Smooth muscle cell (in vitro differentiated cells): ENCODE measurements around the gene CSAG2. TPM values are rescaled to one million over a fixed set of nuclear protein-coding genes. Genes with fewer than 3 reads are reported as not detected.
"Not testable (repeated sequence)": the region's sequence is repeated elsewhere in the genome, so short reads cannot be mapped to it uniquely, and the experiment has no call there.

Experiments
- DNase-seq: peaks from one replicate; lab custom pipeline; 2025; ENCODE audit not compliant: unreplicated experiment; lab: John Stamatoyannopoulos, UW
- H2AFZ ChIP-seq: fragments of 200-600 bp; sonication (generic); 2 replicates; pipeline ENCODE4 v1.6.0; 2016; ENCODE audit warnings: antibody characterized with exemption, low read depth, mild to moderate bottlenecking
- H3F3A ChIP-seq: fragments of 200-600 bp; sonication (generic); 2 replicates; pipeline ENCODE4 v1.6.0; 2017; ENCODE audit warnings: antibody characterized with exemption, low read depth
- H3K27ac ChIP-seq: fragments of 200-600 bp; sonication (generic); 2 replicates; pipeline ENCODE4 v1.5.1; 2016; ENCODE audit warnings: low read depth, mild to moderate bottlenecking
- H3K27me3 ChIP-seq: fragments of 200-600 bp; sonication (generic); 2 replicates; pipeline ENCODE4 v1.6.1; 2016; ENCODE audit warnings: low read depth, mild to moderate bottlenecking
- H3K36me3 ChIP-seq: fragments of 200-600 bp; sonication (generic); 2 replicates; pipeline ENCODE4 v1.5.1; 2016; ENCODE audit warnings: low read depth
- H3K4me1 ChIP-seq: fragments of 200-600 bp; sonication (generic); 2 replicates; pipeline ENCODE4 v1.5.1; 2016; ENCODE audit warnings: low read depth
- H3K4me2 ChIP-seq: fragments of 200-600 bp; sonication (generic); 2 replicates; pipeline ENCODE4 v1.6.0; 2016; ENCODE audit warnings: mild to moderate bottlenecking
- H3K4me3 ChIP-seq: fragments of 200-600 bp; sonication (generic); 2 replicates; pipeline ENCODE4 v1.5.1; 2016; ENCODE audit warnings: mild to moderate bottlenecking
- H3K79me2 ChIP-seq: fragments of 200-600 bp; sonication (generic); 2 replicates; pipeline ENCODE4 v1.6.0; 2016; ENCODE audit warnings: low read depth, mild to moderate bottlenecking
- H3K9ac ChIP-seq: fragments of 200-600 bp; sonication (generic); 2 replicates; pipeline ENCODE4 v1.6.0; 2016; ENCODE audit warnings: low read depth
- H3K9me3 ChIP-seq: fragments of 200-600 bp; sonication (generic); replicated peaks from 2 replicates; pipeline ENCODE4 v1.5.1; 2016; ENCODE audit warnings: low read depth
- H4K20me1 ChIP-seq: fragments of 200-600 bp; sonication (generic); 2 replicates; pipeline ENCODE4 v1.6.0; 2016; ENCODE audit warnings: low read depth
- WGBS: methylation state at CpG from one replicate; pipeline ENCODE4 v1.1.7; 2016; ENCODE audit warnings: low lambda C conversion rate; 5-methylcytosine and 5-hydroxymethylcytosine counted together
- polyA plus RNA-seq: library from polyadenylated mRNA; unstranded; fragments of >200 nt; fragmentation: Nextera tagmentation; extraction: Ambion mirVana; gene quantifications from 2 replicates; pipeline ENCODE4 v1.2.1, GENCODE V29; 2016
- total RNA-seq: library from RNA; depleted of rRNA; stranded (reverse); fragments of >200 nt; gene quantifications from 2 replicates; pipeline ENCODE4 v1.2.3, GENCODE V29; 2014
- TF ChIP-seq, protein P1 (sequence below): fragments of 200-600 bp; sonication (generic); IDR thresholded peaks from 2 replicates; pipeline ENCODE4 v1.5.1; 2017; ENCODE audit warnings: borderline replicate concordance, mild to moderate bottlenecking, antibody characterized with exemption; ENCODE audit not compliant: insufficient read depth, poor library complexity, severe bottlenecking

CSAG2 gene
- total and polyA plus RNA-seq, 2 experiments from 2014 or later, result not detected

DNA sequence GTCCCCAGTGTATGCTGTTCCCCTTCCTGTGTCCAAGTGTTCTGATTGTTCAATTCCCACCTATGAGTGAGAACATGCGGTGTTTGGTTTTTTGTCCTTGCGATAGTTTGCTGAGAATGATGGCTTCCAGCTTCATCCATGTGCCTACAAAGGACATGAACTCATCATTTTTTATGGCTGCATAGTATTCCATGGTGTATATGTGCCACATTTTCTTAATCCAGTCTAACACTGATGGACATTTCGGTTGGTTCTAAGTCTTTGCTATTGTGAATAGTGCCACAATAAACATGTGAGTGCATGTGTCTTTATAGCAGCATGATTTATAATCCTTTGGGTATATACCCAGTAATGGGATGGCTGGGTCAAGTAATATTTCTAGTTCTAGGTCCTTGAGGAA is 34.4 kb downstream of the CSAG2 start:
- not testable (repeated sequence) for H3K4me2 ChIP-seq, DNase-seq, H3K9ac ChIP-seq, H3K27ac ChIP-seq, H2AFZ ChIP-seq, H3K4me3 ChIP-seq, H3K9me3 ChIP-seq, H4K20me1 ChIP-seq, H3F3A ChIP-seq, H3K4me1 ChIP-seq, H3K27me3 ChIP-seq, H3K36me3 ChIP-seq, H3K79me2 ChIP-seq
- 81% methylated on average over 3 of the region's 3 CpGs for WGBS

DNA sequence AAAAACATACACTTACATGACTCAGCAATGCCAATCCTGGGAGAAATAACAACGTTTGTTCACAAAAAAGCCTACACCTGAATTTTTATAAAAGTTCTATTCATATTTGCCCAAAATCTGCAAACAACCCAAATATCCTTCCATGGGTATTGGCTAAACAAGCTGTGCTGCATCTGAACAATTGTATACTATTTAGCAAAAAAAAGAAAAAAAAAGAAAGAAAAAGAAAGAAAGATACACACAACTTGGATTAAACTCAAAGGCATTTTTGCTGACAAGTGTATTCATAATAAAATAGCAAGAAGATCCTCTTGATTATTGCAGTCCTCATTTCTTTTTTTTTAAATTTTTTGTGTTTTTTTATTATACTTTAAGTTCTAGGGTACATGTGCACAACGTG is 34.9 kb downstream of the CSAG2 start:
- Histone ChIP-seq H3F3A (no peaks in the 10 kb centered on the region), H3K9me3 (no peaks in the 10 kb centered on the region), H3K4me3 (no peak overlapping the region), H2AFZ (no peak overlapping the region), H3K79me2 (no peaks in the 10 kb centered on the region), H3K9ac (no peak overlapping the region), H3K27me3 (no peaks in the 10 kb centered on the region), H4K20me1 (no peaks in the 10 kb centered on the region), H3K4me1 (no peaks in the 10 kb centered on the region), H3K4me2 (no peak overlapping the region), H3K36me3 (no peaks in the 10 kb centered on the region), H3K27ac (no peak overlapping the region)
- TF ChIP-seq, protein P1, sequence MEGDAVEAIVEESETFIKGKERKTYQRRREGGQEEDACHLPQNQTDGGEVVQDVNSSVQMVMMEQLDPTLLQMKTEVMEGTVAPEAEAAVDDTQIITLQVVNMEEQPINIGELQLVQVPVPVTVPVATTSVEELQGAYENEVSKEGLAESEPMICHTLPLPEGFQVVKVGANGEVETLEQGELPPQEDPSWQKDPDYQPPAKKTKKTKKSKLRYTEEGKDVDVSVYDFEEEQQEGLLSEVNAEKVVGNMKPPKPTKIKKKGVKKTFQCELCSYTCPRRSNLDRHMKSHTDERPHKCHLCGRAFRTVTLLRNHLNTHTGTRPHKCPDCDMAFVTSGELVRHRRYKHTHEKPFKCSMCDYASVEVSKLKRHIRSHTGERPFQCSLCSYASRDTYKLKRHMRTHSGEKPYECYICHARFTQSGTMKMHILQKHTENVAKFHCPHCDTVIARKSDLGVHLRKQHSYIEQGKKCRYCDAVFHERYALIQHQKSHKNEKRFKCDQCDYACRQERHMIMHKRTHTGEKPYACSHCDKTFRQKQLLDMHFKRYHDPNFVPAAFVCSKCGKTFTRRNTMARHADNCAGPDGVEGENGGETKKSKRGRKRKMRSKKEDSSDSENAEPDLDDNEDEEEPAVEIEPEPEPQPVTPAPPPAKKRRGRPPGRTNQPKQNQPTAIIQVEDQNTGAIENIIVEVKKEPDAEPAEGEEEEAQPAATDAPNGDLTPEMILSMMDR, result no peak
- WGBS, result 88% methylated on average over 2 of the region's 2 CpGs
- DNase-seq, result no peak

DNA sequence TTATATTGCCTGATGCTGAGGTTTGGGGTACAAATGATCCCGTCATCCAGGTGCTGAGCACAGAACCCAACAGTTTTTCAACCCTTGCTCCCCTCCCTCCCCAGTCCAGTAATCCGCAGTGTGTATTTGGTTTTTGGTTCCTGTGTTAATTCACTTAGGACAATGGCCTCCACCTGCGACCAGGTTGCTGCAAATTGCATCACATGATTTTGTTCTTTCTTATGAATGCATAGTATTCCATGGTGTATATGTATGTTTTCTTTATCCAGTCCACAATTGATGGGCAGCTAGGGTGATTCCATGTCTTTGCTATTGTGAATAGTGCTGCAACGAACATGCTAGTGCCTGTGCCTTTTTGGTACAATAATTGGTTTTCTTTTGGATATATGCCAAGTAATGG is 46.0 kb downstream of the CSAG2 start:
- TF ChIP-seq, protein P1, result no peak
- Histone ChIP-seq H3K27ac (no peak overlapping the region), H3K36me3 (no peaks in the 10 kb centered on the region), H2AFZ (no peak overlapping the region), H4K20me1 (no peaks in the 10 kb centered on the region), H3K27me3 (no peaks in the 10 kb centered on the region), H3K9ac (no peak overlapping the region), H3K4me3 (no peak overlapping the region), H3F3A (no peaks in the 10 kb centered on the region), H3K79me2 (no peaks in the 10 kb centered on the region), H3K4me1 (no peaks in the 10 kb centered on the region), H3K9me3 (no peaks in the 10 kb centered on the region), H3K4me2 (no peak overlapping the region)
- DNase-seq, result no peak
- 53% methylated on average over 4 of the region's 4 CpGs for WGBS

DNA sequence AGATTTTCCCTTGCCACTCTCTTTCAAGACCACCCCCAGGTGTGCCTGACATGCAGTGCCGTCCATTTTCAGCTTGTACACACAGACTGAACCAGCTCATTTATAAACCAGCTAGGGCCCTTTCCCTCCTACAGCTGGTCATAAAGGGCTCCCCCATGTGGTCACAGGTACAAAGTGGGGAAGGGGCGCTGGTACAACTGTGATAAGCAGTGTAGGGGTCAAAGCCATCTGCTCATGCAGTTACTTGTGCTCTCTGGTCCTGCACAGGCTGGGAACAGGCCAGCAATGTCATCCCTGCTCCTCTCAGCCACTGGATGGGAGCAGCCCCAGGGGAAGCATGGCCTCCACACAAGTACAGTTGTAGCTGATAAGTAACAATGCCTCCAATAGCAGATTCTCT is 50.8 kb downstream of the CSAG2 start:
- no peaks in the 10 kb centered on the region for H3K79me2 ChIP-seq
- no peaks in the 10 kb centered on the region for H3K4me1 ChIP-seq
- no peaks in the 10 kb centered on the region for H4K20me1 ChIP-seq
- no peak overlapping the region for H3K27ac ChIP-seq
- no peaks in the 10 kb centered on the region for H3K36me3 ChIP-seq
- no peak overlapping the region for H3K9ac ChIP-seq
- no peak overlapping the region for H2AFZ ChIP-seq
- no peaks in the 10 kb centered on the region for H3F3A ChIP-seq
- no peaks in the 10 kb centered on the region for H3K9me3 ChIP-seq
- no peaks in the 10 kb centered on the region for H3K27me3 ChIP-seq
- WGBS, result 68% methylated on average over 2 of the region's 2 CpGs
- no peak overlapping the region for H3K4me3 ChIP-seq
- no peak overlapping the region for H3K4me2 ChIP-seq
- DNase-seq, result no peak
- TF ChIP-seq, protein P1, result no peak

Other genes with a start within 250 kb of the CSAG2 start
- gene GABRQ, start 71.4 kb downstream of the CSAG2 start, total RNA-seq, result 2.6 and 2.7 TPM in 2 replicates
- gene GABRQ, start 71.4 kb downstream of the CSAG2 start, polyA plus RNA-seq, result 1.3 and 1.7 TPM in 2 replicates
- not detected in 2 replicates for gene MAGEA3, start 10.5 kb downstream of the CSAG2 start, total RNA-seq
- gene MAGEA3, start 10.5 kb downstream of the CSAG2 start, polyA plus RNA-seq, result not detected in 2 replicates
- gene MAGEA2B, start 5.4 kb upstream of the CSAG2 start, total RNA-seq, result not detected in 2 replicates
- gene MAGEA2B, start 5.4 kb upstream of the CSAG2 start, polyA plus RNA-seq, result 0.54 TPM in 1 of 2 replicates, not detected in the other
- not detected in 2 replicates for gene CSAG1, start 24.4 kb upstream of the CSAG2 start, total RNA-seq
- gene CSAG1, start 24.4 kb upstream of the CSAG2 start, polyA plus RNA-seq, result not detected in 2 replicates
- not detected in 2 replicates for gene MAGEA12, start 24.5 kb upstream of the CSAG2 start, total RNA-seq
- not detected in 2 replicates for gene MAGEA12, start 24.5 kb upstream of the CSAG2 start, polyA plus RNA-seq
- not detected in 2 replicates for gene MAGEA2, start 44.6 kb upstream of the CSAG2 start, total RNA-seq
- not detected in 2 replicates for gene MAGEA2, start 44.6 kb upstream of the CSAG2 start, polyA plus RNA-seq
- not detected in 2 replicates for gene CSAG3, start 49.9 kb upstream of the CSAG2 start, total RNA-seq
- 0.32 TPM in 1 of 2 replicates, not detected in the other for gene CSAG3, start 49.9 kb upstream of the CSAG2 start, polyA plus RNA-seq
- gene MAGEA6, start 60.4 kb upstream of the CSAG2 start, total RNA-seq, result not detected in 2 replicates
- not detected in 2 replicates for gene MAGEA6, start 60.4 kb upstream of the CSAG2 start, polyA plus RNA-seq
- gene CETN2, start 121.5 kb upstream of the CSAG2 start, total RNA-seq, result 58.3 and 62.1 TPM in 2 replicates
- gene CETN2, start 121.5 kb upstream of the CSAG2 start, polyA plus RNA-seq, result 42.9 and 60.7 TPM in 2 replicates
- 20.5 and 20.9 TPM in 2 replicates for gene NSDHL, start 121.8 kb upstream of the CSAG2 start, total RNA-seq
- 34.1 and 36.4 TPM in 2 replicates for gene NSDHL, start 121.8 kb upstream of the CSAG2 start, polyA plus RNA-seq
- 11.8 and 12.3 TPM in 2 replicates for gene ZNF185, start 188.8 kb upstream of the CSAG2 start, total RNA-seq
- 7.2 and 17.5 TPM in 2 replicates for gene ZNF185, start 188.8 kb upstream of the CSAG2 start, polyA plus RNA-seq